HG03095 (cell line): ENCODE data around the gene KIF9.
"Not testable (repeated sequence)": the region's sequence is repeated elsewhere in the genome, so short reads cannot be mapped to it uniquely, and the experiment has no call there.

Experiments used
- ATAC-seq: cut with Tn5 transposase; IDR thresholded peaks from one replicate; pipeline ENCODE4 v1.9.1; 2021; ENCODE audit warnings: moderate library complexity; ENCODE audit not compliant: unreplicated experiment

Gene KIF9

GRCh38 chr3:47256331-47256730 lies 26.3 kb downstream of the KIF9 start:
- not testable (repeated sequence) for ATAC-seq

GRCh38 chr3:47251689-47252088 lies 30.9 kb downstream of the KIF9 start:
- ATAC-seq, result no peak

- ATAC-seq, result not testable (repeated sequence)
Observed at GRCh38 chr3:47251085-47251484, 31.5 kb downstream of the KIF9 start.

GRCh38 chr3:47250309-47251060 lies 32.1 kb downstream of the KIF9 start:
- no peak for ATAC-seq

- ATAC-seq, result no peak
Observed at GRCh38 chr3:47247131-47248064, 35.2 kb downstream of the KIF9 start.

GRCh38 chr3:47245271-47245670 lies 37.3 kb downstream of the KIF9 start:
- ATAC-seq, result no peak

GRCh38 chr3:47244531-47245100 lies 38.0 kb downstream of the KIF9 start:
- no peak for ATAC-seq

GRCh38 chr3:47243419-47244147 lies 39.0 kb downstream of the KIF9 start:
- ATAC-seq, result no peak

- ATAC-seq, result no peak
Observed at GRCh38 chr3:47239929-47240328, 42.7 kb downstream of the KIF9 start.

GRCh38 chr3:47238017-47238416 lies 44.6 kb downstream of the KIF9 start:
- ATAC-seq, result no peak

GRCh38 chr3:47228088-47228487 lies 54.5 kb downstream of the KIF9 start:
- peak; percentile 41 for ATAC-seq

- ATAC-seq, result peak; percentile 64
Observed at GRCh38 chr3:47227678-47228077, 54.9 kb downstream of the KIF9 start.

GRCh38 chr3:47225310-47225906 lies 57.2 kb downstream of the KIF9 start:
- ATAC-seq, result peak; percentile 50

GRCh38 chr3:47223755-47224154 lies 58.8 kb downstream of the KIF9 start:
- ATAC-seq, result no peak

- ATAC-seq, result no peak
Observed at GRCh38 chr3:47221798-47222197, 60.8 kb downstream of the KIF9 start.

- no peak for ATAC-seq
Observed at GRCh38 chr3:47210863-47211405, 71.7 kb downstream of the KIF9 start.

- ATAC-seq, result not testable (repeated sequence)
Observed at GRCh38 chr3:47206022-47206421, 76.6 kb downstream of the KIF9 start.

- ATAC-seq, result no peak
Observed at GRCh38 chr3:47204875-47205274, 77.7 kb downstream of the KIF9 start.

- ATAC-seq, result no peak
Observed at GRCh38 chr3:47202542-47202941, 80.1 kb downstream of the KIF9 start.

- no peak for ATAC-seq
Observed at GRCh38 chr3:47197287-47197686, 85.3 kb downstream of the KIF9 start.
